NCI-H2029 treated with DMSO at 0.1 percent for 48 hours (cell line): ENCODE measurements around the gene PTPRN2.
"Not testable (repeated sequence)": the region's sequence is repeated elsewhere in the genome, so short reads cannot be mapped to it uniquely, and the experiment has no call there.

ENCODE experiments used
- DNase-seq: peaks from one replicate; lab custom pipeline; 2025; lab: John Stamatoyannopoulos, UW

Gene PTPRN2

GRCh38 chr7:157996359-157997079 is 591.1 kb downstream of the PTPRN2 start:
- DNase-seq = no peak

GRCh38 chr7:157995815-157996214 is 591.8 kb downstream of the PTPRN2 start:
- no peak for DNase-seq

GRCh38 chr7:157994319-157994718 is 593.3 kb downstream of the PTPRN2 start:
- DNase-seq = no peak

GRCh38 chr7:157993406-157994105 is 594.1 kb downstream of the PTPRN2 start:
- DNase-seq = no peak

DNA sequence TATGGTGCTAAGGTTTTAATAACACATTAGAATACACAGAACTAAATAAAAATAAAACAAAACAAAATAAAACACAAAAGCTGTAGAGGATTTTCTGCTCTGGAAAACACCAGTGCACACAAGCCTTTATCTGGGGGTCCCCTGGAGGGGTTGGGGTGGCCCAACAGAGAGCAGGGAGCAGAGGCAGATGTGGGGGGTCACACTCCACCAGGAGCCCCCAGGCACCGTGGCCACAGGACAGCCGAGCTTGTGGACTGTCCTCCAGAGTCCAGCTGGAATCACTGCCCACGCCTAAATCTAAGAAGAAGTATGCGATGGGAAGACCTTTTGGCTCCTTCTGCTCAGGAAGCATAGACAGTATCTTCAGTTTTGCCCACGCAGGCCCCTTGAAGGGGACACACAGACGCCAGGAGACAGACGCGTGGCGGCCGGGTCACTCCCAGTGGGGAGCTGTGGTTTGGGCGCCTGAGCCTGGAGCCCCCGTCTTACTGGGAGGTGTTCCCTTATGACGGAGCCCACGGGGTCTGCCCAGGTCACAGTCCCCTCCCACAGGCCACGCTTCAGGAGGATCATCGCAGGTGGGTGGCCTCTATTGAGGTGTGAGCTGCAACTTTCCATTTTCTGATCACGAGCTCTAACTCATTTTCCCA is 595.0 kb downstream of the PTPRN2 start:
- DNase-seq = no peak

GRCh38 chr7:157991761-157992160 is 595.9 kb downstream of the PTPRN2 start:
- DNase-seq = no peak

- DNase-seq = peak; percentile 26
Observed at GRCh38 chr7:157991351-157991750, 596.3 kb downstream of the PTPRN2 start.

GRCh38 chr7:157990881-157991250 is 596.8 kb downstream of the PTPRN2 start:
- no peak for DNase-seq

DNA sequence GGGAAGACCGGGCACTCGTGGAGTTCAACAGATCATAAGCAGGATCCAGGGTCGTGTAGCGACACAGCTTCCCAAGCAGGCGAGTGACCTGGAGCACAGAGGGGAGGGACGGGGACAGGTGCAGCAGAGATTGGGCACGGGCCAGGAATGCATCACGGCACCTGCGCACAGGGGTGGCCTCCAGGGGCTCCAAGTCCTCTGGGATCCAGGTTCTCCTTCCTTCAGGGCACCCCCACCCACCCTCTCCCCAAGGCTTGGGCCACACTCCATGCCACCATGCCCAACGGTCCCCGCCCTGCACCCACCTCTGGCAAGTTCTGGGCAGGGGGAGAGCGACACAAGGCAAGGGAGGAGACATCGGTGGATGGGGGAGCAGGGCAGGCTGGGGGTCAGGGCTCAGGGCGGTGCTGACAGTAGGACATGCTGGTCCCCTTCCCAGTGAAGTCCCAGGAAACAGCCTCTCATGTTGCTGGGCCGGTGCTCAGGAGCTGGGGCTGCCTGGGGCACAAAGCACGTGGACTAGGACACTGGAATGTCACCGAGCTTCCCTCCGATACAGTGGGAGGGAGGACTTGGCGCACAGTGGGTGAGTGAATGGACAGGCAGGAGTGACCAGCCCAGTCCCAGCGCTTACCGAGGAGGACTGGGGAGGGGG is 597.3 kb downstream of the PTPRN2 start:
- DNase-seq = no peak

DNA sequence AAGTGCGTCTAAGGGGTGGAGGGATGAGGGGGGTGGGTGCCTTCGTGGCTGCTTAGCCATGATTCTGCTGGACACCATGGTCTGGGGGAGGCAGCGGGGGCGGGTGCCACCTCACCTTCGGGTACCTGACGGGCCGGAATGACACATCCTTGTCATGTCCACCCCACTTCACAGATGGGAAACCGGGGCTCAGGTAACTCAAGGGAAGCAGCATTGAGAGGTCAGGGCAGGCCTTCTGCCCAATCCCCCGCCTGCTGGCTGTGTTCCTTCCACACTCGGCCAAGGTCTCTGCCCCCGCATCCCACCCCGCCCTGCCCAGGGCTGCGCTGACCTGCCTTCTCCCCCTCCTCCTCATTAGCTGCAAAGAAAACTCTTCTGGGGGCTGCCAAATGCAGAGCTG is 598.0 kb downstream of the PTPRN2 start:
- no peak for DNase-seq

DNA sequence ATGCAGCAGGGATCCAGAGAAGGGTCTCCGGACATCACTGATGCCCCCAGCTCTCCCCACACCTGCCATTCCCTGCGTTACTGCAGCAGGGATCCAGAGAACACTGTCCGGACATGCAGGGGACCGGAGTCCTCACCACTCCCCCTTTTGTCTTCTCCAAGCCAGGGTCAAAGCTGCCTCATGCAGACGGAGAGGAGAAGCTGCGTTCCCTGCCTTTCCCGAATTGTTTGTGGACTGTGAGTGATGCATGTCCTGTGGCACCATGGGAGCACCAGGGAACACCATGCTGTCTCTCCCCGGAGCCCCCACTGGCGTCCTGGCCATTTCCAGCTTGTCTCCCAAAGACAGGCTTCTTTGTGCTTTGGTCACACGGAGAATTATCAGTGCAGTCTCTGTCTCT is 599.7 kb downstream of the PTPRN2 start:
- no peak for DNase-seq

DNA sequence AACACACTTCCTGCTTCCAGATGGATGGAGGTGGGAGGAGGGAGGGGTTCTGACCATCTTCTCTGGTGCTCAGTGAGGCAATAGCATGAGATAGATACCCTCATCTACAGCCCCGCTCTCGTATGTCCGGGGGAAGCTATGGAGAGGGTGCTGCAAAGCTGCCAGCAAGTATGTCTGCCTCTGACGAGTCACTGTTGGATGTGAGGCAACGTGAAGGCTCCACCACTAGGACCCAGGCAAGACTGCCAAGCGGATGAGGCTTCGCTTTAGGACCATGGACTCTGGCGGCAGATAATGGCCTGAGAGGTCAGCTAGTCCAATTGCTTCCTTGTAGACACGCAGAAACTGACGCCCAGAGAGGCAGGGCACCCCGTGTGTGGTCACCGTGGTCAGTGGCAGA is 601.6 kb downstream of the PTPRN2 start:
- DNase-seq = no peak

DNA sequence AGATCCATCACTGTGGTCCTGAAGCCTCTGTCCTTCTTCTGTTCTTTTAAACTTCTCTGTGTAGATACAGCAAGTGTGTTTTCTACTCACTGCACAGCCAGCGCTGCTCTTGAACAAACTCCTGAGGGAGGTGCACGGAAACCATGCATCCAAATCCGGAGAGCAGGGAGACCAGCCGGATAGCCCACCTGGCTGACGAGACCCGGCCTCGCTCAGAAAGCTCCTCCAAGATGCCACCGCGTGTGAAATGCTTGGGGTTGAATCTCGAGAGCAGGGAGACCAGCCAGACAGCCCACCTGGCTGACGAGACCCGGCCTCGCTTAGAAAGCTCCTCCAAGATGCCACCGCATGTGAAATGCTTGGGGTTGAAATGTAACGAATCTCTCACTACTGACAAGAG is 602.0 kb downstream of the PTPRN2 start:
- DNase-seq = no peak

DNA sequence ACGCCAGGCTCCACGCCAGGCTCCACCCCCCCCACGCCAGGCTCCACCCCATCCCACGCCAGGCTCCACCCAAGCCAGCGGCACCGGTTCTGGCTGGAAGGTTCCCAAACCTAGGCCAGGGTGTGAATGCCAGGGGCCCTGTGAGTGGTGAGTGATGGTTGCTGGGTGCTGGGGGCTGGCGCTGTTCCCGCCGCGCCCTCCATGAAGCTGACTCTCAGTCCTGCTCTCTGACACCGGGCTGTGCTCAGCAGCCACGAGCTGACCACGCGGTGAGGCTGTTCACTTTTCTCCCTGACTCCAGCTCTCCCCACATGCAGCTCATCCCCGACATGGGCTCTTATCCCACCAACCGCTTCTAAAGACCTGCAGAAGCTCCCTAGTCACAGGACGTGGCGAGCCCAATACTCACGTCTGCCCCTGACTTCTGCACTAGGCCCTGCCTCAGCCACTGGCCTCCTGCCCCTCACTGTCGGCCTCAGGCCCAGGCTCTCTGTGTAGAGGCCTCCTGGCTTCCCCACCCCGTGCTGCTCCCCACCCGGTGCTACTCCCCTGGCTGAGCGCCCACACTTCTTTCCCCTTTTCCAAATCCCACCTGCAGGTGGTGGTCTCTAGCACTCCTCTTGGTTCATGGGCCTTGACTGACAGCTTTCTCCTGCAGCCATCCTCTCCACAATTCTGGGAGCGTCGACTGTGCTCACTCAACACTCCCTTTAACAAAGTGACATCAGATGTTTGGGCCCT is 603.0 kb downstream of the PTPRN2 start:
- DNase-seq = no peak

GRCh38 chr7:157983502-157984422 is 603.9 kb downstream of the PTPRN2 start:
- DNase-seq = no peak

DNA sequence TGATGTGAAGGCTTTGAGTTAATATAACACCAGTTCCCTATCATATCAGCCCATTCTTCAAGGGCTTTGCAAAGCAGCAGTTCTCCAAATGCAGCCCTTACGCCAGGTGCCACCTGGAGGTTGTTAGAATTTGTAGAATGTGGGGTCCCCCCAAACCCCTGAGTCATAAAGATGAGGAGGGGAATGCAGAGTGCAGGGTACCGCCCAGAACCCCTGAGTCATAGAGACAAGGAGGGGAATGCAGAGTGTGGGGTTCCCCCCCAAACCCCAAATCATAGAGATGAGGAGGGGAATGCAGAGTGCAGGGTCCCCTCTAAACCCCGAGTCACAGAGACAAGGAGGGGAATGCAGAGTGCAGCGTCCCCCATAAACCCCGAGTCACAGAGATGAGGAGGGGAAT is 605.8 kb downstream of the PTPRN2 start:
- DNase-seq = no peak

DNA sequence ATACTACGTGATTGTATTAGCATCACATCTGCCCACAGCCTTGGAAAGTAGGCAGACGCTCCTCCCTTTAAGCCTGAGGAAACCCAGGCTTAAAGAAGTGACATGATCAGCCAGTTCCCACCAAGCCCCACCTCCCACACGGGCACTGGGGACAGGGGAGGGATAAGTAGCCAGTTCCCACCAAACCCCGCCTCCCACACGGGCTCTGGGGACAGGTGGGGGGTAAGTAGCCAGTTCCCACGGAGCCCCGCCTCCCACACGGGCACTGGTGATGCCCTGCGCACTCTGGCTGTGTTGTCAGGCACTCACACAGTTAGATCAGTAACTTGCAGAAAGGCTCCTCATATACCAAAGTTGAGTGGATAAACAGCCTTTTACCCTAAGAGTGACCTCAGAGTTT is 606.8 kb downstream of the PTPRN2 start:
- DNase-seq = no peak

DNA sequence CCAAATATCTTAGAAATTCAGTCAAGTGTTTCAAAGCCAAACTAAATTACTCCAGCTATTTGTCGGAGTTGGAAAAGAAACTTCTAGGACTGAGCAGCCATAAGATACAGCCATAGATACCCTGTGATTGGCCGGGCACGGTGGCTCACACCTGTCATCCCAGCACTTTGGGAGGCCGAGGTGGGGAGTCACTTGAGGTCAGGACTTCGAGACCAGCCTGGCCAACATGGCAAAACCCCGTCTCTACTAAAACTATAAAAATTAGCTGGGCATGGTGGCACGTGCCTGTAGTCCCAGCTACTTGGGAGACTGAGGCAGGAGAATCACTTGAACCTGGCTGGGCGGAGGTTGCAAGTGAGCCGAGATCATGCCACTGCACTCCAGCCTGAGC is 607.3 kb downstream of the PTPRN2 start:
- DNase-seq = not testable (repeated sequence)

DNA sequence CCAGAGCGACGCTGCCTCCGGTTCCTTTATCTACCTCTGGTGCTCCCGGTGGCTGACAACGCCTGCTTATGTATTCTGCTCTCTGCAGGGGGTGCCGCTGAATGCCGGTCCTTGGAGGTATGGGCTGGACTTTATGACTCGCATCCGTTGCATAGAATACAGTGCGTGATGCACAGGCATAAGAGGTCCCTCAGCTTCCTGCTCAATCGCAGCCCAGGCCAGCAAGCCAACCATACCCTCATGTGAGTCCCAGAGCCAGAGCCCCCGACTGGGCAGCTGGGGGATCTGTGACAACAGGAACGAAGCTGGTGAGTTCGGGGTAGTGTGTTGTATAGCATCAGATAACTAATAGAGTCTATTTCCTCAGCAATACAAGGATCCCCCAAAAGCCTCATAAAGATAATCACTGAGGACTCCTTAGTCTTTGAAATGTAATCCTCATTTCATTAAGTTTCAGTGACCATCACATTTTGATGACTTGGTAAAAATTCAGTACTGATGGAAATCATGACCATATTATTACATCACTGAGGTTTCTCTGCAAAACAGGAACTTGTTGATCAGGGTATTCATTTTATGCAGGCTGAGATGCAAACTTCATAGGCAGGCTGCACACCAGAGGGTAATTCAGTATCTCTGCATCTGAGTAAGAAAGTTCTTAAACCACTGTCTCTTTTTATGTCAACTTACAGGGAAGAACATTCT is 607.8 kb downstream of the PTPRN2 start:
- DNase-seq = no peak

GRCh38 chr7:157978766-157979165 is 608.9 kb downstream of the PTPRN2 start:
- no peak for DNase-seq
